ENCODE data around the gene CDRT15. TPM values are rescaled to one million over a fixed set of nuclear protein-coding genes. Genes with fewer than 3 reads are reported as not detected.
A peak's percentile ranks its signal among the peaks of the same experiment; 100 is the strongest.
"Not testable (repeated sequence)": the region's sequence is repeated elsewhere in the genome, so short reads cannot be mapped to it uniquely, and the experiment has no call there.

The CDRT15 gene
- total RNA-seq (ENCODE audit: insufficient read depth, low replicate concordance), result not detected

DNA sequence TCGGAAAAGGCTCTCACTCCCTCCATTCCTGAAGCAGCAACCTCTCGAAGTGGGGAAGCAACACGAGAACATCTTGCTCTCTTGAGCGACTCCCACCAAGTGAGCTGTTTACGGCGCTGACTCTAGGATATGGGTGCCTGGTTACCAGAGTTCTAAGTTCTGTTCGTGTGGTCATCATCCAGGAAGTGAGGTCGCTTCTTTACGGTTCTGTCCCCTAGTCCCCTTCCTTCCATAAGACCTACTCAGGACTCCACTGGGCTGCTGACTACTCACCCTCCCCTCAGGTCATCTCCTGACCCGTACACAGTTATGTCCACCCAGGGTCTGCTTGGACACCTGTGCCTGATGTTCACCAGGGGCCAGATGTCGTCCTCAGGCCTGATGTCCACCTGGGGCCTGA, at the start of gene CDRT15:
Gene CDRT15, minus strand, starts transcription at position 101 of the 400 bp plus-strand sequence. Its CDS starts 29 bp downstream, at position 72.
- not testable (repeated sequence) for DNase-seq (ENCODE audit: low spot score)

DNA sequence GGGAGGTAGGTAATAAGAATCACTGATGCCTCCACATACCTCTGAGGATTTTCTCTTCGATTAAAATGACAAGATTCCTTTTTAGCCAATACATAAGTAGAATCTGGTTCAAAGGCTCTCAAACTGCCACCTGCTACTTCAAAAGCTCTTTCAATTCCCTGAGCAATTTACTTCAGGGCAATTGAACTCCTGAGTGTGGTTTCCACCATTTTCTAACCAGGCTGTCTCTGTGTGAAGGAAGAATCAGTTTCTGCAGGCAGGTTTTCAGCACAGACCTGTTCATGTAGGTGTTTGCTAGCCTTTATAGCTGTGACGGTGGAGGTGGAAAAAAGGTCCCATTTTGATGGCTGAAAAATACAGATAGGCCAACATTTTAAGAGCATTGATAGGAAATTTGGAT, 46.1 kb upstream of the CDRT15 start:
- DNase-seq (ENCODE audit: low spot score), result no peak

DNA sequence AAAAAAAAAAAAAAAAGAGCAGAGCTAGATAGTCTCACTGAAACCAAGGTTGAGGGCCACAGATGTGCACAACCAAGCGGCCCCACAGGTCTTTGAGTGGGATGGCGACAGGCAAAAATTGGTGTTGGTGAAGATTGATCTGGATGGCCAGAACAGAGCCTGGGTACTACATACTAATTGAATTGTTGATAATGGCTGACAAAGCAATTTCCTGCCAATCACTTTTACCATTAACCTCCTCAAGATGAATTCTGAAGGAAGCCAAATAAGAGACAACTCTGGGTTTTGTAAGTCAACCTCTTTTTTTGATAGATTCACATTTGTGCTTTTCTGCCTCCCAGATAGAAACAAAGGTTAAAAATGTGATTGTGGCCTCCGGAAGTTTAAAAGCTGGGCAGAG, 44.9 kb upstream of the CDRT15 start:
- DNase-seq (ENCODE audit: low spot score), result no peak

DNA sequence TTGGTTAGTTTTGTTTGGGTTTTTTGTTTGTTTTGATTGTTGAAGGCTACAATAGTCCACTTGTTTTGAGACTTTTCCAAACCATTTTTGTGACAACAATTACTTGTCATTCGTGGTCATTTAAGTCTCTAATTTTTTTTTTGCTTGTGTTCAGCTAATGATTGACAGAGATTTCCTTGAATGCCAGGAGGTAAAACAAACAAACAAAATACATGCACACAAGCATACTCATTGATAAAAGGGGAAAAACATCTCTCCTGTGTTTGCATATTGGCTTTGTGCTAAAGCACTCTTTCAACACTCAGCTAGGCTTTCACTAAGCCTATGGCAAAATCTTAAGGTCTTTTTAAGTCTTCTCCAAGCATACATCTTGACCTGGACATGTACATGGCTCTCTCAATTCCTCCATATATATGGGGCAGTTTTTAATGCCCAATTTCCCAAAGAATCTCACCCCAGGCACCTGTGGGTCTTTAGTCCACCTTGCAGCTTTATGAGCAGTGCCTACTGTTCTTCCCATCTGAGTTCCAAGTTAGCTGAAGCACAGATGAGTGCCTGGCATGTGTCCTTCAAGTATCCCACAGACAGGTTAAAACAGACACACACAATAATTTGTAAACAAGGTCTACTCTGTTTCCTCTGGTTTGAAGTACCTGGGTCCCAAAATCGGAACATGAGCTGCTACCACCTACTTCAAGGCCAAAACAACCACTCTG, 40.0 kb upstream of the CDRT15 start:
- no peak for DNase-seq (ENCODE audit: low spot score)

DNA sequence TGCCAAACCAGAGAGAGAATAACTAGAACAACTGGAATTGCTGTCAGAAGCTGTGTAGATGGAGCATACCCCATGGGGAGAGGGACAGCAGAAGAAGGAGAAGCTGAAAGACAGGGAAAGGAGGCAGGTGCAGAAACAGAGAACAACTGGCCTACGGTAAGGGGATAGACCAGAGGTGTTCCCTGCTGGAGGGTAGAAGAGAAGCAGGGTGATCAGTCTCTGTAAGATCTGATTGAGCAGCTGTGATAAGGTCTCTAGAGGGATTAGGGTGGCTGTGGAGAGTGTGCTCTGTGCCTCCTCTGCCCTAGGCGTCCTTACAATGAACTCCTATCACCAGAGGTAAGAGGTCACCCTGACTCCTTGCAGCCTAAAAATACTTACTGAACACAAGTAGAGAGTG, 33.8 kb upstream of the CDRT15 start:
- no peak for DNase-seq (ENCODE audit: low spot score)

DNA sequence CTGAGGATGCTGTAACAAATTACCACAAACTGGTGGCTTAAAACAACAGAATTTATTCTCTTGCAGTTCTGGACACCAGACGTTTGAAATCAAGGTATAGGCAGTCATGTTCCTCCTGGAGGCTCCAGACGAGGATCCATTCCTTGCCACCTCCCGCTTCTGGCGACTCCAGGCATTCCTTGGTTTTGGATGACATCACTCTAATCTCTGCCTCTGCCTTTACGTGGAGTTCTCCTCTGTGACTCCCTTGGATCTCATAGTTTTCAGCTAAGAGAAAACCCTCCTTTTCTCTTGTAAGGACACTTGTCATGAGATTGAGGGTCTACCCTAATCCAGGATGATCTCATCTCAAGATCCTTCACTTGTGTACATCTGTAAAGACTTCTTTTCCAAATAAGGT, 32.8 kb upstream of the CDRT15 start:
- DNase-seq (ENCODE audit: low spot score), result no peak

DNA sequence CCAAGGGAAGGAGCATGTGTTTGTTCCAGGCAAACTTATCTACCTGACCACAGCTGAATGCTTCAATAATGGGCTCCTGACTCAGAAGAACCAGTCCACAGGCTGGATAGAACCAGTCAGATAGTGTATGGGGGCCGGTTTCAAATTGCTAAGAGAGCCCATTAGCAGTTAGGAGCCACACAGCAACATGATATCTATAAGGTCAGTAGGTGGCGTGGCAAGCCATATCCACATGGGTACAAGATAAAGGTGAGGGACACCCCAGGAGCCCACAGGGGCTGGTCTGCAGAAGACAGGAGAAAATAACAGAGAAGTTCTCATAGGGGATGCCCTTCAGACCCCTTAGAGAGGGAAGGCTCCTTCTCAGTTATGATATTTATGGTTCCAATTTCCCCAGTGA, 31.6 kb upstream of the CDRT15 start:
- no peak for DNase-seq (ENCODE audit: low spot score)

DNA sequence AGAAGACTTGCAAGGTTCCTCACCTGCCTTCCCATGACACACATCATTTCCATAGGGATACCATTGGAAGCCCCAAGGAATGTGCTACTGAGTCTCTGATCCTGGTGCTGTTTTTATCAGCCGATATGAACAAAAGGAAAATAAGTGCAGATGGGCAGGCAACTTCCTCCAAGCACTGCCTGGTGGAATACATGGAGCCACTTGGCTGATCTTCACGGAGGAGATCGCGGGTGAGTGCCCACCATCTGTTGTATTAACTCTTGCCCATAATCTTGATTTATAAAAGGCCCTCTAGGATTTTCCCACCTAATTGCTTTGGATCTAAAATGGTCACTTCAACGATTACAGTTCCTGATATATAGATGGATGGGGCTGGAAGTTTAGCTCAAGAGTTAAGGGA, 24.7 kb upstream of the CDRT15 start:
- no peak for DNase-seq (ENCODE audit: low spot score)

DNA sequence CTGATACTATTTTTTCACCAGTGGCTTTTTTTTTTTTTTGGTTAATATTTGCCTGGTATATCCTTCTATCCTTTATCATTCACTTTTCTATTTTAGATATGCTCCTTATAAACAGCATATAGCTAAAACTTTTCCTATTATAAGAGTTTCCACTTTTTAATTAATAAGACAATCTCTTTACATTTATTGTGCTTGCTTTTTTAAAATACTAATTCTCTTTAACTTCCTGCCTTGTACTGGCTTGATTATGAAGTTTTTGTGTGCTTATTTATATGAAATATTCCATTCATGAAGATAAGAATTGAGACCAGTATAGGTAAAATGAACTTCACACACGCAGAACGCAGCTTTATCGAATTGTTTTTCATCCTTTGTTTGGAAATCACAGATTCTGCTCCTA, 9.0 kb upstream of the CDRT15 start:
- DNase-seq (ENCODE audit: low spot score), result no peak

DNA sequence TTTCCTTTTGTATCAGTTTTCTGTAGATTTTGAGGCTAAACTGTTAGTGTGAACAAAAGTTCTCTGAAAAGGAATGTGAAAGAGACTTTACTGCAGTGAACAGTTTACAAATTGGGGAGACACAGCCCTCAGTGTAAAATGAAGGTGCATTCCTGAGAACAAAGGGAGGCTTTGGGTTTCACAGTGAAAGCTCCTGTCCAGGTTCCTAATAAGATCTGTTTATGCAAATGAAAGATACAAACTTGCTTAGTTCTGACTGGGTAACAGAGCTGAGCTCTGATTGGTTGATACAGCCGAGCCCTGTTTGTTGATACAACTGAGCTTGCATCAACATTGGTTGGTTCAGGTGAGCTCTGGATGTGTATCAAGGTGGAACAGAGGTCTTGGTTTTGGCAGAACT, 8.3 kb upstream of the CDRT15 start:
- DNase-seq (ENCODE audit: low spot score), result no peak

DNA sequence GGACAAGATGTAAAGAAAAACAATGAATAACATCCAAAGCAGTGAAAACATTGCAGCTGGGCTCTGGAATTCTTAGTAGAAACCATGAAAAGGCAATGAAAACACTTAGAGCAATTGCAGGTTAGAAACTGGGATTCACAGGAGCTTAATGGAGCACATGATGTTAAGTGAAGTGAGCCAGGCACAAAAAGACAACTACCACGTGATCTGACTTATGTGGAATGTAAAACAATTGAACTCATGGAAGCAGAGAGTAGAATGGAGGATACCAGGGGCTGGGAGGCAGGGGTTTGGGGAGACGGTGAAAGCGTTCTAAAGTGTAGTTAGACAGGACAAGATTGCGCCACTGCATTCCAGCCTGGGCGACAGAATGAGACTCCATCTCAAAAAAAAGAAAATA, 2.6 kb upstream of the CDRT15 start:
- not testable (repeated sequence) for DNase-seq (ENCODE audit: low spot score)

DNA sequence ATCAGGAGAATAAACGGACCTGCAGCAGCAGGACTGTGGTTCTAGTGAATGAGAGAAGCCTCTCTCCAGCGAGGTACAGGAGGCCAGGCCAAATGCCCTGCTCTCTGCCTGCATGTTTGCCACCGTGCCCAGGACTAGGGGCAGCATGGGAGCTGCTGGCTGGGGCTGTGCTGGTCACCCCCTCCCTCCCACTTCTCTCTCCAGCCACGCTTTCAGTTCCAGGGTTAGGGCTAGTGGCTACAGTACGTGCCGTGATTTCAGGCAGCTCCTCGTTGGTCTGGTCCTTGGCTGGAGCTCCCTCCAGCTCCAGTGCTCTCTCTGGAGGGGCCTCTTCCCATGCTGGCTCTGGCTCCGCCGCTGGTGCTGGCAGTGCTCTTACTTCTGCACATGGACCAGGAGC, 630 bp downstream of the CDRT15 start:
- not testable (repeated sequence) for DNase-seq (ENCODE audit: low spot score)

DNA sequence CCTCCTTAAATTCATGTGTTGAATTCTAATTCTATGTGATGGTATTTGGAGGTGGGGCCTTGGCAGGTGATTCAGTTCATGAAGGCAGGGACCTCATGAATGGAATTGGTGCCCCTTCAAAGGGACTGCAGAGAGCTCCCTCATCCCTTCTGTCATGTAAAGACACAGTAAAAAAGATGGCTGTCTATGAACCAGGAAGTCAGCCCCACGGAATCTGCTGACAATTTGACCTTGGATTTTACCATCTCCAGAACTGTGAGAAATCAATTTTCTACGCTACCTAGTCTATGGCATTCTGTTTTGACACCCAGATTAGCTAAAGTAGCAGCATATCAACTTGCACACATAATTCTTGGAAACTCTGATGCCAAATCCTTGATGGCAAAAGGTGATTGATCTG, 1.6 kb downstream of the CDRT15 start:
- not testable (repeated sequence) for DNase-seq (ENCODE audit: low spot score)

DNA sequence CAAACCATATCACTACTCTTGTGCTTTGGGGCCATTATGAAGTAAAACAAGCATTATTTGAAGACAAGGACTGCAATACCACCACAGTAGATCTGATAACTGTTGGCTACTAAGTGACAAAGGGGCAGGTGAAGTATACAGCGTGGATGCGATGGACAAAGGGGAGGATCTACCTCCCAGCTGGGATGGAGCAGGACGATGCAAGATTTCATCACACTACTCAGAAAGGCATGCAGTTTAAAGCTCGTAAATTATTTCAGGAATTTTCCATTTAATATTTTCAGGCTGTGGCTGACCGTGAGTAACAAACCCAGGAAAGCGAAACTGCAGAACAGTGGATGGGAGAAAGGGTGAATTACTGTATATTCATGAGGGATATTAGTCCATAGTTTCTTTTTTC, 5.5 kb downstream of the CDRT15 start:
- not testable (repeated sequence) for DNase-seq (ENCODE audit: low spot score)

DNA sequence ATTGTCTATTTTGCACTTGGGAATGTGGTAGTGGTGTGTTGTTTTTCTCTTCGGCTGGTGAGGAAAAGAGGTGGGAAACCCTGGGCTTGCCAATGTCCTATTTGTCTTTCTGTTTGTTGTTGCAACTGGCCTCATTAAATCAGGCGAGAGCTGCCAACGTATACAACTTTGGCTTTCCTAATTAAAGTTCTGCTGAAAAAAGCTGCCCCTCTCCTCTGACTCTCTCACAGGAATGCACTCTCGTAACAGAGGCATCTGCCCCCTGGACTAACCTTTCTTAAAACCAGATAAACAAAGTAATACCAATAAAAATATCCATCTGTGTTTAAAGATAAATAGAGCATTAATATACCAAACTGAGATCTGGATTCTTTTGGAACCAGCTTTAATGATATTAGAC, 7.8 kb downstream of the CDRT15 start:
- DNase-seq (ENCODE audit: low spot score), result peak; percentile 46

DNA sequence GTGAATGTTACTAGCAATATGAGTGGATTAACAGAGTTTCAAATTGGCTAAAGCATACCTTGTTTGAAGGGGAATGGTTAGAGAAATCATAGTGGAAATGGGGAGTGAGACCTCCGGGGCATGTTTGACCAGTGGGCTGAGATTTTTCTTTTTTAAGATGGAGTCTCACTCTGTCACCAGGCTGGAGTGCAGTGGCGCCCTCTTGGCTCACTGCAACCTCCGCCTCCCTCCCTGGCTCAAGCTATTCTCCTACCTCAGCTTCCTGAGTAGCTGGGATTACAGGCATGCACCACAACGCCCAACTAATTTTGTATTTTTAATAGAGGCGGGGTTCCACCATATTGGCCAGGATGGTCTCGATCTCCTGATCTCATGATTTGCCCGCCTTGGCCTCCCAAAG, 9.6 kb downstream of the CDRT15 start:
- DNase-seq (ENCODE audit: low spot score), result no peak

DNA sequence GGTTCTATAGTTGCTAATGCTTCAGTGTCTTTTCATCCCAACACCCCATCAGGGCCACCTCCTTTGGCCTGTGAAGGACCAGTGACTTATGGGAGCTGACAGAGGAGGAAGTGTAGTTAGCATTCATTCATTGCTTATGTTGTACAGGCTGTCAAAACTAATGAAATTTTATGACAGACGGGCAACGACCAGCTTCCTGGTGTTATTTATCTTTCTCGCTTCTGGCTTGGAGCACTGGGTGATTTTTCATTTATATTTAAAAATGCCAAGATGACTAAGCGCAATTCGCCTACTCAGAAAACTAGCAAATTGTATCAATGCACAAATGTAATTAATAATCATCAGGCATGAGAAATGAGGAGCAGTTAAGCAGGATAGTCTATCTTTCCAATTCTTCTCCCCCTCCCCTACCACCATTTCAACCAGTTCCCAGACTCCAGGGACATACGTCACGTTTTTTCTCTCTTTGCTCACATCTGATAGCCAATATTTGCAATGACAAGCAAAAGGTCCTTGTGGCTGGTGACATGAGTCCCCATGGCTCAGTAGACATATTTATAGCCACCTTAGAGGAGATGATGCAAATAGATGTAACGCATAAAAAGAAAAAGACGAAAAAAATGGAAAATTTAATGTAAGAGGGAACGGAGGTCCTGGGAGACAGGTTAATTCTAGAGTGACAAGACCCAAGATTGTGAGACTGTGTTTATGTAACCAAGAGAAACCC, 11.2 kb downstream of the CDRT15 start:
- no peak for DNase-seq (ENCODE audit: low spot score)

DNA sequence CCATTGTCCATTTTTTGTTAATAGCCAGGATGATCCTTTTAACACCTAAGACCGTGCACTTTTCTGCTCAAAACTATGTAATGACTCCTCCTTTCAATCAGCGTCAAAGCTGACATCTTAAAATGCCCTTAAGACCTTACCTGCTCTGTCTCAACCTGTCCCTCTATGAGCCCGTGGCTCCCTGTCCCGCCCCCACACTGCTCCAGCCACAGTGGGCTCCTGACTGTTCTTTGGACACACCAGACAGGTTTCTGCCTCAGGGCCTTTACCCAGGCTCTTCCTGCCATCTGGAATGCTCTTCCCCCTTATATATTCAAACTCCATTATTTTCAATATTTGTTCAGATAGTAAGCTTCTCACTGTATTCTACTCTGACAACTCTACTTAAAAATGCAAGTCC, 14.1 kb downstream of the CDRT15 start:
- DNase-seq (ENCODE audit: low spot score), result no peak

DNA sequence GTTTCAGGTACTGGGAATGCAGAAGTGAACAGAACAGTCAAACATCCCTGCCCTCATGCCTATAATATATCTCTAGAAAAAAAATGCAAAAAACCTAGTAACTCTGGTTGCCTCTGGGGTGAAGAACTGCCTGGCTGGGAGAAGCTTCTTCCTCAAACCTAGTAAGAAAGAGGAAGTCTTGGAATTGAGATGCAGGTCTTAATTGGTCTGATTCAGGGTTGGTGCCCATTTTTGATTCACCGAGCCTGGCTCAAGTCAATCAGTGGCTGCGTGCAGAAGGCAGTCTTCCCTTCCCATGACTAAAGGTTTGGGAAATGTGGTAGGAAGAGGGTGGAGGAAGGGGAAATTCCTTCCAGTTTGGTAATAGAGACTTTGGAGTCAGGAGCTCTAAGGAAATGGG, 22.4 kb downstream of the CDRT15 start:
- no peak for DNase-seq (ENCODE audit: low spot score)

DNA sequence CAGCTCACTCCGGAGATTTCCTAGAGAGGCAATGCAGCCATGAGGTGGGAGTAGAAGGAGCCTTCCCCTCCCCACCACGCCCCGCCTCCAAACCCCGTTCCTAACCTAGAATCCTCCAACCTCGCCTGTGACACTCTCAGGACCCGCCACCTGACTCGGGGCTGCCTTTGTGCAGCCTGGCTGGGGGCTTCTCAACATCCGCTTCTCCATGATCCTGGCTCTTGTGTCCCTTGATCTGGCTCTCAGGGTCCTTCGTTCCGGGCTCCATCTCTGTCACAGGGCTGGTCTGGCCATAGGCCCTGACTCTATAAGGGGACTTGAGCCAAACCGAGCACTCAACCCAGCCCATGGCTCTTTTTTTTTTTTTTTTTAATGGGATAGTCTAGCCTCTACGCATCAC, 24.3 kb downstream of the CDRT15 start:
- DNase-seq (ENCODE audit: low spot score), result no peak

DNA sequence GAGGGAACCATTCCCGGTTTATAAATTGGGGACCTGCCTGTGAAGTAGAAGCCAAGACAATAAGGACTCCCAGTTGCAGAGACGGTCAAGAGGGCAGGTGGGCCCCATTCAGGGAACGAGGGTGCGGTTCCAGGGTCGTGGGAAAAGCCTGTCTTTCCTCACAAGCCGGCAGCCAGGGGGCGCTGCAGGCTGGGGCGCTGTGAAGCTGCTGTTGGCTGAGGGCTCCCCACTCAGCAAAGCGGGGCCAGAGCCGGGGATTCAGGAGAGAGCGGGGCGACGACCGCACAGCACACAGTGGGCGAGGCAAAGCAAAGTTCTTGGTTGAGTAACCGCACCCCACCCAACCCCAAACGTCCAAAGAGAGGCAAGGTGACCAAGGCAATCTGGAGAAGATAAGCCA, 24.9 kb downstream of the CDRT15 start:
- no peak for DNase-seq (ENCODE audit: low spot score)

DNA sequence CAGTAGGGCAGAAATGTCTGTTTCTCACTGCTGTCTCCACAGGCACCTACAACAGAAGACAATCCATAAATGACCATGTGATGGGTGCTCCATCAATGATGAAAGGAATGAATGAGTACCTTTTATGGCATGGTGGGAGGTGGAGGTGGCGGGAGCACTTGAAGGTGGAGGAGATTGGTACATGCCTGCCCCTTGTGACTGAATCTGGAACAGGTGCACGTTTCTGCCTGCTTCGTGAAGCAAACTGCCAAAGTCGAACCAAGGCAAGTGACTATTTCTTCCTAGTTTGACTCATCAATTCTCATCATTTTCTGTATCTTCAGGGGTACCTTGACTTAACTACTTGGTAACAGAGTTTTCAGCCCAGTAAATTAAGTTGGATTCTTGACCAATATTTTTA, 25.4 kb downstream of the CDRT15 start:
- no peak for DNase-seq (ENCODE audit: low spot score)

DNA sequence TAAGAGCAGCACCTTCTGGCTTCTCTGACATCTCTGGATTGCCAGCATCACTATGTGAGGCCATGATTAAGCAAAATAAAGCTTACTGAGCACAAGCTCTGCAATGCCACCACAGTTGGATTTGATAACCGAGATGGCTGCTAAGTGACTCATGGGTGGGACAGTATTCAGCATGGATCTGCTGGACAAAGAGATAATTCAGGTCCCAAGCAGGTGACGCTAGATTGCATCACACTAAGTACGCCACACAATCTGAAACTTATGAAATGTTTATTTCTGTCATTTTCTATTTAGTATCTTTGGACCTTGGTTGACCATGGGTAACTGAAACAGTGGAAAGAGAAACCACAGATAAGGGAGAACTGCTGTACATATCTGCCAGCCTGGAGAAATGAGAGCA, 27.4 kb downstream of the CDRT15 start:
- no peak for DNase-seq (ENCODE audit: low spot score)

Measured in umbilical cord (tissue), 2 donors.